Caco-2 (cell line): ENCODE data around the gene NOL11. TPM values are rescaled to one million over a fixed set of nuclear protein-coding genes. Genes with fewer than 3 reads are reported as not detected.
"Not testable (repeated sequence)": the region's sequence is repeated elsewhere in the genome, so short reads cannot be mapped to it uniquely, and the experiment has no call there.

Experiments
- BruUV-seq: library from RNA; stranded (reverse); fragments of 400-500 nt; replicated peaks from 2 replicates; lab custom pipeline; 2021; lab: Mats Ljungman, UMichigan
- CTCF ChIA-PET: fragments of 300-600 bp; sonication (Branson Sonifier 250); formaldehyde crosslinking; loops from one replicate; lab custom pipeline; 2022; ENCODE audit warnings: antibody characterized with exemption; lab: Charles Lee
- POLR2A ChIA-PET: fragments of 300-600 bp; sonication (Branson Sonifier 250); formaldehyde crosslinking; loops from one replicate; lab custom pipeline; 2022; ENCODE audit warnings: antibody characterized with exemption; lab: Charles Lee
- DNase-seq, 2 experiments: peaks; one replicate each; pipeline versions ENCODE4 v3.0.0 to v3.0.0-alpha.2; 2020 to 2022
- H3K27me3 ChIP-seq: replicated peaks from 2 replicates; pipeline ENCODE4 v1.6.0; 2011; ENCODE audit warnings: low read length; ENCODE audit not compliant: control insufficient read depth, insufficient read depth
- H3K36me3 ChIP-seq: 2 replicates; pipeline ENCODE4 v1.5.1; 2011; ENCODE audit warnings: low read length; ENCODE audit not compliant: control insufficient read depth, insufficient read depth
- H3K4me1 ChIP-seq: fragments of 250-450 bp; sonication (Bioruptor Pico); 2 replicates; pipeline ENCODE4 v1.5.1; 2020; ENCODE audit warnings: mild to moderate bottlenecking
- H3K4me3 ChIP-seq: 2 replicates; pipeline ENCODE4 v1.5.1; 2011; ENCODE audit warnings: low read depth, mild to moderate bottlenecking, control low read depth, low read length
- H3K9me3 ChIP-seq: fragments of 250-450 bp; sonication (Bioruptor Pico); 2 replicates; pipeline ENCODE4 v1.5.1; 2020; ENCODE audit warnings: mild to moderate bottlenecking, moderate library complexity
- H3K27ac Mint-ChIP-seq: one replicate; pipeline ENCODE4 v1.8.0; 2022; ENCODE audit warnings: mixed read lengths; ENCODE audit not compliant: unreplicated experiment
- H3K27me3 Mint-ChIP-seq: one replicate; pipeline ENCODE4 v1.8.0; 2022; ENCODE audit warnings: mixed read lengths; ENCODE audit not compliant: insufficient read depth, unreplicated experiment
- H3K36me3 Mint-ChIP-seq: one replicate; pipeline ENCODE4 v1.8.0; 2022; ENCODE audit warnings: mild to moderate bottlenecking, mixed read lengths; ENCODE audit not compliant: insufficient read depth, unreplicated experiment
- H3K4me1 Mint-ChIP-seq: one replicate; pipeline ENCODE4 v1.8.0; 2022; ENCODE audit warnings: low read depth, mixed read lengths; ENCODE audit not compliant: unreplicated experiment
- H3K4me3 Mint-ChIP-seq: one replicate; pipeline ENCODE4 v1.8.0; 2022; ENCODE audit warnings: mild to moderate bottlenecking, moderate library complexity, mixed read lengths; ENCODE audit not compliant: unreplicated experiment
- H3K9me3 Mint-ChIP-seq: one replicate; pipeline ENCODE4 v1.8.0; 2022; ENCODE audit warnings: mixed read lengths; ENCODE audit not compliant: unreplicated experiment
- CTCF ChIP-seq, 2 experiments: fragments of 200-600 bp in 1 of 2; IDR thresholded peaks; 1 replicate in 1 of 2; 2 replicates in 1 of 2; pipeline versions ENCODE4 v1.5.1 to v1.8.0; 2011 to 2022; ENCODE audit warnings: antibody characterized with exemption in 1 of 2, control low read depth in 1 of 2, inconsistent platforms in 1 of 2, low read depth in 1 of 2, low read length in 1 of 2, mild to moderate bottlenecking in 1 of 2, moderate library complexity in 1 of 2; ENCODE audit not compliant: insufficient read depth in 1 of 2, severe bottlenecking in 1 of 2, unreplicated experiment in 1 of 2
- intact Hi-C: fragments of 100-400 bp; cut with micrococcal nuclease; formaldehyde crosslinking; loops from one replicate; pipeline ENCODE4 v1.10.0; 2022; ENCODE audit not compliant: unreplicated experiment
- total RNA-seq: library from RNA; stranded (reverse); gene quantifications from 2 replicates; pipeline ENCODE4 v1.2.3, GENCODE V29; 2022

NOL11 gene
- total RNA-seq, 1 experiment from 2014 or later = 73.6 TPM

GRCh38 chr17:67700037-67700724, 17.6 kb upstream of the NOL11 start:
- BruUV-seq = no TSS peak
- no peaks in the 10 kb centered on the region for H3K36me3 ChIP-seq
- ChIA-PET POLR2A (no interaction called here), CTCF (no interaction called here)
- H3K4me3 Mint-ChIP-seq = no peak overlapping the region
- intact Hi-C loops = no loop called here
- H3K9me3 ChIP-seq = 0 out of 2 replicates have a peak, but pooled peaks cover 4% of the 10 kb centered on the region
- TF ChIP-seq CTCF (IDR thresholded peaks at IDR 0.05; ENCODE audit: insufficient read depth in 1 of 2, low read depth in 1 of 2, low read length in 1 of 2, severe bottlenecking in 1 of 2, unreplicated experiment in 1 of 2) = no peak
- H3K27me3 Mint-ChIP-seq = peaks cover 2% of the 10 kb centered on the region
- no peaks in the 10 kb centered on the region for H3K36me3 Mint-ChIP-seq
- H3K4me1 Mint-ChIP-seq = peaks cover 6% of the 10 kb centered on the region
- H3K4me1 ChIP-seq = no peaks in the 10 kb centered on the region
- no peaks in the 10 kb centered on the region for H3K9me3 Mint-ChIP-seq
- H3K27ac Mint-ChIP-seq = no peak overlapping the region
- H3K4me3 ChIP-seq = no peak overlapping the region
- DNase-seq = no peak
- no peaks in the 10 kb centered on the region for H3K27me3 ChIP-seq

GRCh38 chr17:67700725-67701119, 17.0 kb upstream of the NOL11 start:
- no peak for TF ChIP-seq CTCF (IDR thresholded peaks at IDR 0.05; ENCODE audit: insufficient read depth in 1 of 2, low read depth in 1 of 2, low read length in 1 of 2, severe bottlenecking in 1 of 2, unreplicated experiment in 1 of 2)
- no TSS peak for BruUV-seq
- Histone ChIP-seq H3K27me3 (no peaks in the 10 kb centered on the region), H3K9me3 (0 out of 2 replicates have a peak, but pooled peaks cover 4% of the 10 kb centered on the region), H3K36me3 (no peaks in the 10 kb centered on the region), H3K4me3 (no peak overlapping the region), H3K4me1 (no peaks in the 10 kb centered on the region)
- no peak for DNase-seq
- Mint-ChIP-seq H3K36me3 (no peaks in the 10 kb centered on the region), H3K4me3 (no peak overlapping the region), H3K27me3 (peaks cover 2% of the 10 kb centered on the region), H3K4me1 (peaks cover 6% of the 10 kb centered on the region), H3K27ac (no peak overlapping the region), H3K9me3 (no peaks in the 10 kb centered on the region)
- CTCF ChIA-PET = no interaction called here
- intact Hi-C loops = no loop called here
- POLR2A ChIA-PET = no interaction called here

GRCh38 chr17:67702861-67703260, 14.9 kb upstream of the NOL11 start:
- CTCF ChIA-PET, H3K36me3 ChIP-seq, H3K36me3 Mint-ChIP-seq, H3K9me3 ChIP-seq, H3K4me1 Mint-ChIP-seq, DNase-seq, H3K9me3 Mint-ChIP-seq, POLR2A ChIA-PET, H3K27me3 ChIP-seq, H3K4me3 ChIP-seq, H3K27me3 Mint-ChIP-seq, BruUV-seq, H3K27ac Mint-ChIP-seq, H3K4me3 Mint-ChIP-seq, intact Hi-C loops, H3K4me1 ChIP-seq: not testable (repeated sequence)
